ENCODE results near the gene ARGLU1.
A peak's percentile ranks its signal among the peaks of the same experiment; 100 is the strongest.

Gene ARGLU1

DNA sequence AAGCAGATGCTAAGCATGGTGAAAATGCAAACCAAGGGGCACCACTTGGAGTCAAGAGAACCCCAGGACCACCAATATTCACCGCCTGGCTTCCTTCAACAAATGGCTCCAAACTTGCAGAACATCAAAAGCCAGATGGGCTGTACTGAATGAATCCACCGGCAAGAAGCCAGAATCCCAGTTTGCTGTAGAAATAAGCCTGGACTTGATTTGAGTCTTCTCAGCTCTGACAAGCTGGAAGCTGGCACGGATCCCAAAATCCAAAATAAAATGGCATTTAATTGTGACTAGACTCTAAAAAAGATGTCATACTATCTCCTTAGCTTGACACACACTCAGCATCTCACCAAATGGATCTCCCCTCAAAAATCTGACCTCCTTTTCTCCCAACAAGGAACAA, 44.4 kb downstream of the ARGLU1 start:
- TF ChIP-seq, protein P1, sequence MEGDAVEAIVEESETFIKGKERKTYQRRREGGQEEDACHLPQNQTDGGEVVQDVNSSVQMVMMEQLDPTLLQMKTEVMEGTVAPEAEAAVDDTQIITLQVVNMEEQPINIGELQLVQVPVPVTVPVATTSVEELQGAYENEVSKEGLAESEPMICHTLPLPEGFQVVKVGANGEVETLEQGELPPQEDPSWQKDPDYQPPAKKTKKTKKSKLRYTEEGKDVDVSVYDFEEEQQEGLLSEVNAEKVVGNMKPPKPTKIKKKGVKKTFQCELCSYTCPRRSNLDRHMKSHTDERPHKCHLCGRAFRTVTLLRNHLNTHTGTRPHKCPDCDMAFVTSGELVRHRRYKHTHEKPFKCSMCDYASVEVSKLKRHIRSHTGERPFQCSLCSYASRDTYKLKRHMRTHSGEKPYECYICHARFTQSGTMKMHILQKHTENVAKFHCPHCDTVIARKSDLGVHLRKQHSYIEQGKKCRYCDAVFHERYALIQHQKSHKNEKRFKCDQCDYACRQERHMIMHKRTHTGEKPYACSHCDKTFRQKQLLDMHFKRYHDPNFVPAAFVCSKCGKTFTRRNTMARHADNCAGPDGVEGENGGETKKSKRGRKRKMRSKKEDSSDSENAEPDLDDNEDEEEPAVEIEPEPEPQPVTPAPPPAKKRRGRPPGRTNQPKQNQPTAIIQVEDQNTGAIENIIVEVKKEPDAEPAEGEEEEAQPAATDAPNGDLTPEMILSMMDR (IDR thresholded peaks at IDR 0.05; ENCODE audit: control insufficient read depth, insufficient read depth, low read depth, low read length, missing control alignments), result no peak
- H3K4me3 ChIP-seq (ENCODE audit: control insufficient read depth, low read depth, low read length), result no peak overlapping the region
- no peak for DNase-seq (ENCODE audit: low read depth)

DNA sequence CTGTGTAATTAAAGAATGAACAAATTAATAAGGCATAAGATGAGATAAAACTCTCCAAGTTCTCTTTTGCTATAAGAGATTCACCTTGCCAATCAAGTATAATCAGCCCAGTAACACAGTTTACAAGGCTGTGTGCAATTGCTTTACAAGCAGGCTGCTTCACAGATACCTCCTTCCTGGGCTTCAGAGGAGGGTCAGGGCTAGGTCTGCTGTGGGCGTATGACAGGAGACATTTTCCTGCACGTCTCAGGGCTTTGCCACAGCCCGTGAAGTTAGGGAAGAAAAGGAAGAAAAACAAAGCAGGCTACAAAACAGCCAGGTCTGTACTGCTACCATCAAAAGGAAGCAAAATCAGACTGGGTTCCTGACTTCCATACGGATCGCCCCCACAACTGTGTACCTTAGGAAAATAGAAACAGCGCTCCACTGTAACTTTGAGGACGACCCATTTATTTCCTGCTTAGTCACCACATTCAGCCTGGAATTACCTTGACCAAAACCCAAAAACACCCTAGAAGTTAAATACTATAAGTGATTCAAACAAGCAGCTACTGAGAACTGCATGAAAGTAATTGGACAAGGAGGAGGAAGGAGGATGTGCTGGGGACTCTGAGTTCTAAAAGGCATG, 44.9 kb downstream of the ARGLU1 start:
- no peak overlapping the region for H3K4me3 ChIP-seq (ENCODE audit: control insufficient read depth, low read depth, low read length)
- TF ChIP-seq, protein P1 (IDR thresholded peaks at IDR 0.05; ENCODE audit: control insufficient read depth, insufficient read depth, low read depth, low read length, missing control alignments), result no peak
- no peak for DNase-seq (ENCODE audit: low read depth)

DNA sequence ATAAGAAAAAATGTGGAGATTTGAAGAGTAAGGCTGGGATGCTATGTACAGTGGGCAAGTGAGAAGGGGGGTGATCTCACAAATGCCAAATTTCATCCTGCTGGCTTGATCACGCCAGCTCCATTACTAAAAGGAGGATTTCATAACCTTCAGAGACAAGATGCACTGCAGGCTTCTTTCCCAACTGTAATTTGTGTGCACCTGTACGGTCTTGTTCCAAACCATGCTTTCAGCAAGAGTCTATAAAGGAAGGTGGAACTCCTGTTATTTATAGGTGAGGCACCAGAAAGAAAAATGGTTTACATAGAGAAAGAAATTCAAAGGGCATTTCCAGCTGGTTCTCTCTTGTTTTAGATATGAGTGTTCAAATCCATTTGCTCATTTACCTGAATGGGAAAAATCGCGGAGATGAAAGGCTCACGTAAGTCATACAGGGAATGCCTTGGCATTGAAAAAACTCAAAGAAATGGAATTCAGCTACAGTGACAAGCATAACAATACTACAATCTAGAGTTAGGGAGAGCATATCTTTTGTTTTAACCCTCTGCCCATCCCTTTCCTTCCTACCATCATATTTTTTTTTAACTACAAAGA, 45.7 kb downstream of the ARGLU1 start:
- DNase-seq (ENCODE audit: low read depth), result no peak
- TF ChIP-seq, protein P1 (IDR thresholded peaks at IDR 0.05; ENCODE audit: control insufficient read depth, insufficient read depth, low read depth, low read length, missing control alignments), result no peak
- no peak overlapping the region for H3K4me3 ChIP-seq (ENCODE audit: control insufficient read depth, low read depth, low read length)

DNA sequence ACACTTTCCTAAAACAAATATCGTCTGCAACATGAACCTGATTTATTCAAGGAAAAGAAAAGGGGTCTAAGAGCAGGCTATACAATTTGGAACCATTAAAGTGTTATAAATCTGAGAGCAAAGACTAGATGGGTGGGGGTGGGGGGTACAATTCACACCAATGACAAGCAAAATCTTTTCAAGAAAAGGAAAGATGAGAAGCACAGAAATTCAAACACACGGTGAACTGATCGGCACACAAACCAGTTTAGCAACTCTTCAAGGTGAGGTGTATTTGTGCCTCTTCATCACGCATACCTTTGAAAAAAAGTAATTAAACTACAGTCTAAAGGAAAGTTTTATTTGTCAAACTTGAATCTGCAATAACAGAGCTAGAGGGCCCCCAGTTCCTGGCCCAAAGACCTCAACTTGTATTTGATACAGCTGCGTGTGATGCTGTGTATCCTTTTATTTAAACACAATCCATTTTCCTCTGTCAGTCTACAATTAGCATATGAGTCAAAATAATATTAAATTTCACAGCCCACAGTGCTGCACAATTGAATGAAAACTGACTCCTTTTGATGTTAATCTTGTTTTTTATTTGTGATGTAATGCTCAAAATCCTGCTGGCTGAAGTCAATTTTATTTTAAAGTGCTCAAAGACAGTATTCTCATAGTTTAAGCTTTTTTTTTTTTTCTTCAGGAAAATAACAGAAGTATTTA, 46.7 kb downstream of the ARGLU1 start:
- DNase-seq (ENCODE audit: low read depth), result no peak
- TF ChIP-seq, protein P1 (IDR thresholded peaks at IDR 0.05; ENCODE audit: control insufficient read depth, insufficient read depth, low read depth, low read length, missing control alignments), result no peak
- no peak overlapping the region for H3K4me3 ChIP-seq (ENCODE audit: control insufficient read depth, low read depth, low read length)

DNA sequence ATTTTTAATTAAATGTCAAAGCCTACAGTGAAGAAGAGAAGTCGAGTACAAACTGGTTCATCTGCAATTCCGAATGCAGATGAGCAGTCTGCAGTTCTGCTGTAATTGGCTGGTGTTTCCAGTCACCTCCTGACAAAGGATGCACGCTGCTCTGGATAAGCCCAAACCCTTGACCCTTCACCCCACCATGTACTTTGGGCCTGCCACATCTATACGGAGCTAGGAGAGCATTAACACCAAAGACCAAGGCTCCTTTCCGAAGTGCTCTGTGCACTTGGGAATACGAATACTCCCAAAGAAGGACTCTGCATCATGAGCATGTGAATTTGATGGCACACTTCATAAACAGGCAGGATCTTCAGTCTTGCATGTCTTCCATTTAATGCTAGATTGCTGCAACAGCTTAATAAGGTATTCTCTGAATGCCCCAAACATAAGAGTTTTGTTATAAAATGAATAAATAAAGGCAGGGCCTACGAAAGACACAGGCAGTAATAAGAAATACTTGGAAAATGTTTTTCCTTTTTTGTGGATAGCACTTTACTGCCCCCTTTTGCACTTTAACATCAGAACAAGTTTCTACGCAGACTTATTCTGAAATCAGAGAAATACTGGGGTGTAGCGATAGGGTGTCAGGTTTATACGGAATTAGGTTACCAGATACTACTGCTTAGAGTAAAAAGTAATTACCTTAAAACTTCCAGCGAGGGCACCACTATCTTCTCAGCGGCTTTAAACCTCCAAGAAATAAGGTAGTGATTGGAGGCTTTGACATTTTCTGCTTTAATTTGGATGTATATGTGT, 47.5 kb downstream of the ARGLU1 start:
- TF ChIP-seq, protein P1 (IDR thresholded peaks at IDR 0.05; ENCODE audit: control insufficient read depth, insufficient read depth, low read depth, low read length, missing control alignments), result peak; percentile 49
- no peak overlapping the region for H3K4me3 ChIP-seq (ENCODE audit: control insufficient read depth, low read depth, low read length)
- no peak for DNase-seq (ENCODE audit: low read depth)

DNA sequence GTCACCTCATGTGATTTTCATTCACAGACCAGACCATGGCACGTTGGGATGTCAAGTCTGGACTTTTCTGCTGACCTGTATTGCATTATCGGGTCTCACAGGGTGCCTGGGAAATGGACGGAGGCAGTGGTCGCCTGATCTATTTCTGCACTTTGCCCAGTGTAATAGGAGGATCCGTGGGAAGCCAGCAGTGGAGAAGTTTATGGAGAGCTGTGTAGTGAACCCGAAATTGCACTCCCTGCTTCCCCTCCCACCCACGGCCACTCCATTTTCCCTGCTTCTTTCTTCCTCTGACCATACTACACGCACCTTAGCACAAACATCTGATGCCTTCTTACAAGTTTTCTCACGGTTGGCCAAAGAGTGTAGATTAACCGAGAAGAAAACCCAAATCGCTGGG, 49.4 kb downstream of the ARGLU1 start:
- H3K4me3 ChIP-seq (ENCODE audit: control insufficient read depth, low read depth, low read length), result no peak overlapping the region
- no peak for DNase-seq (ENCODE audit: low read depth)
- TF ChIP-seq, protein P1 (IDR thresholded peaks at IDR 0.05; ENCODE audit: control insufficient read depth, insufficient read depth, low read depth, low read length, missing control alignments), result no peak
